ENCODE data around the gene ADAM10. TPM values are rescaled to one million over a fixed set of nuclear protein-coding genes. Genes with fewer than 3 reads are reported as not detected.

Gene ADAM10
- total RNA-seq, 1 donor from 2014 or later: 287 TPM

- Mint-ChIP-seq H3K4me1 (ENCODE audit: unreplicated experiment) (peaks cover 17% of the 10 kb centered on the region), H3K4me3 (ENCODE audit: unreplicated experiment) (no peak overlapping the region), H3K36me3 (ENCODE audit: low read depth, unreplicated experiment) (peaks cover 4% of the 10 kb centered on the region), H3K27me3 (ENCODE audit: unreplicated experiment) (peaks cover 4% of the 10 kb centered on the region), H3K27ac (ENCODE audit: unreplicated experiment) (no peak overlapping the region), H3K9me3 (ENCODE audit: unreplicated experiment) (no peaks in the 10 kb centered on the region)
- DNase-seq (ENCODE audit: low spot score): no peak
- no peak for TF ChIP-seq CTCF (IDR thresholded peaks at IDR 0.05; ENCODE audit: unreplicated experiment)
Measured at GRCh38 chr15:58590236-58590635, 159.3 kb downstream of the ADAM10 start.

DNA sequence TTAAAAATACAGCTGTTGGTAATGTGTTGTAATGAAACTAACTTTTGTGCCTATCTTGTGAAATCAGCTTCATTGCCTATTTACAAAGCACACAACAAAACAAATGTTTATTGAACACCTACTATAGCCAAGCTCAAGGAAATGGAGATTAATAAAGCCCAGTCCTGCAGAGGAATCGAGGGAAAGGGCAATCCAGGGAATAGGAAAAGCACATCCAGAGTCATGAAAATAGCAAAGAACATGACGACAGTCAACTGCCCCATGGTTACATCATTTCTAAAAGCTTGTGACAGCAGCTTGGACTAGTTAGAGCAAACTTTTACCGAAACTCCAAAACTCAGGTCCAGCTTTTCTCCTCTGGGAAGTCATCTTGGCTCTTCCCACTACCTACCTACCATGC is 160.5 kb downstream of the ADAM10 start:
- Mint-ChIP-seq H3K4me3 (ENCODE audit: unreplicated experiment) (no peak overlapping the region), H3K27me3 (ENCODE audit: unreplicated experiment) (peaks cover 4% of the 10 kb centered on the region), H3K9me3 (ENCODE audit: unreplicated experiment) (peaks cover 4% of the 10 kb centered on the region), H3K4me1 (ENCODE audit: unreplicated experiment) (peaks cover 19% of the 10 kb centered on the region), H3K27ac (ENCODE audit: unreplicated experiment) (no peak overlapping the region), H3K36me3 (ENCODE audit: low read depth, unreplicated experiment) (peaks cover 4% of the 10 kb centered on the region)
- no peak for TF ChIP-seq CTCF (IDR thresholded peaks at IDR 0.05; ENCODE audit: unreplicated experiment)
- no peak for DNase-seq (ENCODE audit: low spot score)

DNA sequence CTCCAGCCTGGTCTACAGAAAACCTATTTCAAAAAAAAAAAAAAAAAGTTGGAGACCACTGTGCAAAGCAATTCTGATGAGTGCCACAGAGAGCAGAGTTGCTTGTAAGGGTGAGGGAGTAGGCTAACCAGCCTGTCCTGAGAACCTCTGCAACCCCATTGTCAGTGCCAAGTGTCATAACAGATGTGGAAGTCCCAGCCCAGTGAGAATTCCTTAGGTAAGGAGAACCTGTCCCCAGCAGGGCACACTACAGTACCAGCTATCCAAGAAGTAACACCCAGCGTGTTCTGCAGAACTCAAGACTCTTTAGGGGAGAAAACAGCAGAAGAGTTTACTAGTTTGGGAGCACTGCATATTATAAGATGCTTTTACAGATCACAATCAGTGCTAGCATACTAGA is 161.4 kb downstream of the ADAM10 start:
- TF ChIP-seq CTCF (IDR thresholded peaks at IDR 0.05; ENCODE audit: unreplicated experiment): no peak
- peaks cover 19% of the 10 kb centered on the region for H3K4me1 Mint-ChIP-seq (ENCODE audit: unreplicated experiment)
- no peak for DNase-seq (ENCODE audit: low spot score)
- H3K36me3 Mint-ChIP-seq (ENCODE audit: low read depth, unreplicated experiment): no peaks in the 10 kb centered on the region
- no peak overlapping the region for H3K27ac Mint-ChIP-seq (ENCODE audit: unreplicated experiment)
- H3K9me3 Mint-ChIP-seq (ENCODE audit: unreplicated experiment): peaks cover 5% of the 10 kb centered on the region
- H3K27me3 Mint-ChIP-seq (ENCODE audit: unreplicated experiment): peaks cover 4% of the 10 kb centered on the region
- H3K4me3 Mint-ChIP-seq (ENCODE audit: unreplicated experiment): no peak overlapping the region

DNA sequence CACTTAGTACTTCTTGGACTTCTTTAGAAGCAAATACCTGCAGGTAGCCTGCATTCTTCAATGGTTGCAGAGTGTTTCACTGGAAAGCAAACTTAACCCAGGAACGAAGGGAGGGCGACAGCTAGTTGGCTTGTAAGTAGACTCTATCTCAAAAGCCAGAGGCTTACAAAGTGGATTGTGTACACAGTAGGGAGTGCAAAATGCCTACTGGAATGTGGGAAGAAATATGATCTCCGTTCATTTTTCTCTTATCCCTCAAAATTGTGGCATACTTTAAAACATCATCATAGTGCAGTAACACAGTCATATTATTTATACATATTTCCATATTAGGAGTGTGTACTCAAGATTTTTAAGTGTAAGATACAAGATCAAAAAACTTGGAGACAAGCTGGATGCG is 162.0 kb downstream of the ADAM10 start:
- peaks cover 4% of the 10 kb centered on the region for H3K27me3 Mint-ChIP-seq (ENCODE audit: unreplicated experiment)
- H3K27ac Mint-ChIP-seq (ENCODE audit: unreplicated experiment): no peak overlapping the region
- no peak for TF ChIP-seq CTCF (IDR thresholded peaks at IDR 0.05; ENCODE audit: unreplicated experiment)
- H3K36me3 Mint-ChIP-seq (ENCODE audit: low read depth, unreplicated experiment): no peaks in the 10 kb centered on the region
- peaks cover 19% of the 10 kb centered on the region for H3K4me1 Mint-ChIP-seq (ENCODE audit: unreplicated experiment)
- H3K9me3 Mint-ChIP-seq (ENCODE audit: unreplicated experiment): peaks cover 5% of the 10 kb centered on the region
- no peak overlapping the region for H3K4me3 Mint-ChIP-seq (ENCODE audit: unreplicated experiment)
- no peak for DNase-seq (ENCODE audit: low spot score)

DNA sequence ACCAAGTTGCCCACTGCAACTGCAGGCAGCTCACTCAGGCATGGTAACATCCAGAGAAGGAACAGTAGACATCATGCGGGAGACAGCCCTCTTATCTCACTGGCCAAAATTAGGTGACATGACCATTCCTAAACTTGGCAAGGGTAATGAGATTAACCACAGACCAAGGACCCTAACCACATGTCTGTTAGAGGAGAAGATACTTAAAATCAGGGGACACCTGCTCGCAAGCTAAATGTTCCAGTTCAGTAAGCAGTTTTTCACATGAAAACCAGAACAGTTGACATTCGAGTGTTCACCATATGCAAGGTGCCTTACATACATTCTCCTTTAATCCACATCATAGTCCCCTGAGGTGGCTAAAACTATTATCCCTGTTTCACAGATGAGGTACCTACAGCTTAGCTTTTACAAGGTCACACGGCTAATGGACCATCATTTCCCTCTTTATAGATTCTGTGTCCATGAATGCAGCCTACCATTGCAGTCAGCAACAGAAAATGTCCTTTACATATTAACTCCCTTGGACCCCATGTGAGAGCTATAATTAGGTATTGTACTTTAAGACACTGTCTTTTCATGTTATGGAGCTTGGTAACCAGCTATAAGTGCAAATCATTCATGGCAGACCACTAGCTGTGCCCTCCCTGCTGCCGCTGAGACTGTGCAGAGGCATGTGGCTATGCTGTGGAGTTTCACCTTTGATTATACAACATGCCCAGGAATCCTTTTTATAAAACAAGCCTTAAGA is 163.6 kb downstream of the ADAM10 start:
- Mint-ChIP-seq H3K9me3 (ENCODE audit: unreplicated experiment) (peaks cover 5% of the 10 kb centered on the region), H3K4me1 (ENCODE audit: unreplicated experiment) (peaks cover 19% of the 10 kb centered on the region), H3K36me3 (ENCODE audit: low read depth, unreplicated experiment) (no peaks in the 10 kb centered on the region), H3K27me3 (ENCODE audit: unreplicated experiment) (peaks cover 4% of the 10 kb centered on the region), H3K27ac (ENCODE audit: unreplicated experiment) (no peak overlapping the region), H3K4me3 (ENCODE audit: unreplicated experiment) (no peak overlapping the region)
- no peak for DNase-seq (ENCODE audit: low spot score)
- no peak for TF ChIP-seq CTCF (IDR thresholded peaks at IDR 0.05; ENCODE audit: unreplicated experiment)

Measured in endothelial cell (in vitro differentiated cells).